Mesenchymal stem cell (in vitro differentiated cells and primary cell): Measurements from ENCODE around the gene MFRP.

ENCODE experiments used
- DNase-seq: peaks from one replicate; pipeline ENCODE4 v3.0.0-alpha.2; 2013
- H2AFZ ChIP-seq: one replicate; pipeline ENCODE4 v1.6.1; 2013; ENCODE audit warnings: low read depth, mild to moderate bottlenecking, control low read depth, inconsistent platforms, low read length, moderate library complexity
- H2AK5ac ChIP-seq: 2 replicates; pipeline ENCODE4 v1.6.1; 2013; ENCODE audit warnings: low read length, moderate library complexity, mild to moderate bottlenecking, inconsistent platforms; ENCODE audit not compliant: severe bottlenecking
- H2BK120ac ChIP-seq: one replicate; pipeline ENCODE4 v1.6.1; 2013; ENCODE audit warnings: low read depth, mild to moderate bottlenecking, inconsistent platforms, low read length, moderate library complexity
- H2BK12ac ChIP-seq, 2 experiments: one replicate each; pipeline ENCODE4 v1.6.1; 2013; ENCODE audit warnings: inconsistent platforms in 2 of 2, low read length in 2 of 2, mild to moderate bottlenecking in 2 of 2, moderate library complexity in 2 of 2, control low read depth in 1 of 2
- H2BK15ac ChIP-seq: one replicate; pipeline ENCODE4 v1.6.1; 2013; ENCODE audit warnings: mild to moderate bottlenecking, low read depth, inconsistent platforms; ENCODE audit not compliant: poor library complexity, severe bottlenecking
- H2BK5ac ChIP-seq: 2 replicates; pipeline ENCODE4 v1.6.1; 2013; ENCODE audit warnings: low read depth, mild to moderate bottlenecking, low read length, control low read depth, inconsistent platforms; ENCODE audit not compliant: poor library complexity, severe bottlenecking
- H3K14ac ChIP-seq, 2 experiments: one replicate each; pipeline ENCODE4 v1.6.1; 2013; ENCODE audit warnings: inconsistent platforms in 2 of 2, low read length in 2 of 2, control low read depth in 1 of 2, mild to moderate bottlenecking in 1 of 2, moderate library complexity in 1 of 2
- H3K18ac ChIP-seq, 2 experiments: one replicate each; pipeline ENCODE4 v1.6.1; 2013; ENCODE audit warnings: inconsistent platforms in 2 of 2, low read length in 2 of 2, control low read depth in 1 of 2, low read depth in 1 of 2, mild to moderate bottlenecking in 1 of 2
- H3K23ac ChIP-seq, 2 experiments: one replicate each; pipeline ENCODE4 v1.6.1; 2013; ENCODE audit warnings: inconsistent platforms in 2 of 2, low read length in 2 of 2, mild to moderate bottlenecking in 2 of 2, moderate library complexity in 2 of 2, control low read depth in 1 of 2
- H3K27ac ChIP-seq: 2 replicates; pipeline ENCODE4 v1.5.1; 2013; ENCODE audit warnings: mild to moderate bottlenecking, moderate library complexity, low read length, control low read depth, inconsistent platforms; ENCODE audit not compliant: poor library complexity, severe bottlenecking
- H3K27me3 ChIP-seq, 2 experiments: 2 replicates each; pipeline versions ENCODE4 v1.6.1 to v1.7.0; 2013; ENCODE audit warnings: low read length in 2 of 2, mild to moderate bottlenecking in 2 of 2, moderate library complexity in 2 of 2, control low read depth in 1 of 2, inconsistent platforms in 1 of 2; ENCODE audit not compliant: control insufficient read depth in 1 of 2, insufficient read depth in 1 of 2
- H3K36me3 ChIP-seq, 2 experiments: 2 replicates each; pipeline versions ENCODE4 v1.6.1 to v1.7.0; 2013; ENCODE audit warnings: low read length in 2 of 2, control low read depth in 1 of 2, inconsistent platforms in 1 of 2, low read depth in 1 of 2, mild to moderate bottlenecking in 1 of 2; ENCODE audit not compliant: insufficient read depth in 2 of 2, control insufficient read depth in 1 of 2
- H3K4ac ChIP-seq, 2 experiments: one replicate each; pipeline ENCODE4 v1.6.1; 2013; ENCODE audit warnings: inconsistent platforms in 2 of 2, low read length in 2 of 2, mild to moderate bottlenecking in 2 of 2, moderate library complexity in 2 of 2, control low read depth in 1 of 2, low read depth in 1 of 2
- H3K4me1 ChIP-seq: 2 replicates; pipeline ENCODE4 v1.6.1; 2013; ENCODE audit warnings: low read depth, low read length, control low read depth; ENCODE audit not compliant: control insufficient read depth, insufficient read depth
- H3K4me2 ChIP-seq: 2 replicates; pipeline ENCODE4 v1.6.1; 2013; ENCODE audit warnings: low read length, mild to moderate bottlenecking, inconsistent platforms; ENCODE audit not compliant: poor library complexity, severe bottlenecking
- H3K4me3 ChIP-seq, 2 experiments: 2 replicates each; pipeline versions ENCODE4 v1.5.1 to v1.7.0; 2013; ENCODE audit warnings: low read length in 2 of 2, mild to moderate bottlenecking in 2 of 2, control low read depth in 1 of 2, low read depth in 1 of 2; ENCODE audit not compliant: insufficient read depth in 1 of 2
- H3K79me1 ChIP-seq: replicated peaks from 2 replicates; pipeline ENCODE4 v1.6.1; 2013; ENCODE audit warnings: mild to moderate bottlenecking, control low read depth, low read length, inconsistent platforms; ENCODE audit not compliant: poor library complexity, severe bottlenecking
- H3K9ac ChIP-seq: 2 replicates; pipeline ENCODE4 v1.7.0; 2013; ENCODE audit warnings: mild to moderate bottlenecking, low read length, moderate library complexity
- H3K9me3 ChIP-seq: 2 replicates; pipeline ENCODE4 v1.7.0; 2013; ENCODE audit warnings: mild to moderate bottlenecking, low read length; ENCODE audit not compliant: control insufficient read depth
- H4K8ac ChIP-seq: one replicate; pipeline ENCODE4 v1.6.1; 2013; ENCODE audit warnings: inconsistent platforms, mild to moderate bottlenecking, low read length, moderate library complexity
- H4K91ac ChIP-seq: one replicate; pipeline ENCODE4 v1.6.1; 2013; ENCODE audit warnings: mild to moderate bottlenecking, low read length, inconsistent platforms
- WGBS: methylation state at CpG from one replicate; pipeline ENCODE4 v1.1.7; 2013; ENCODE audit warnings: mixed read lengths; 5-methylcytosine and 5-hydroxymethylcytosine counted together

MFRP gene

GRCh38 chr11:119372260-119373058 lies 26.0 kb upstream of the MFRP start:
- H3K27me3 ChIP-seq: peaks cover 4 to 74% of the 10 kb centered on the region in 2 experiments
- no peak overlapping the region for H2AFZ ChIP-seq
- H2BK120ac ChIP-seq: no peak overlapping the region
- H3K36me3 ChIP-seq: no peaks in the 10 kb centered on the region
- H3K79me1 ChIP-seq: no peaks in the 10 kb centered on the region
- H3K4me3 ChIP-seq: no peak overlapping the region
- H4K91ac ChIP-seq: no peak overlapping the region
- H3K4ac ChIP-seq: no peak overlapping the region
- no peak overlapping the region for H3K4me2 ChIP-seq
- H3K9me3 ChIP-seq: no peaks in the 10 kb centered on the region
- H3K23ac ChIP-seq: no peak overlapping the region
- no peak overlapping the region for H2BK5ac ChIP-seq
- peak overlapping the region; percentile 9 for H2BK15ac ChIP-seq
- no peak overlapping the region for H2BK12ac ChIP-seq
- no peak overlapping the region for H3K14ac ChIP-seq
- no peak overlapping the region for H3K9ac ChIP-seq
- WGBS: 87% methylated on average over 26 of the region's 26 CpGs
- H2AK5ac ChIP-seq: no peak overlapping the region
- H4K8ac ChIP-seq: no peak overlapping the region
- H3K27ac ChIP-seq: no peak overlapping the region
- H3K4me1 ChIP-seq: peaks cover 10% of the 10 kb centered on the region
- no peak overlapping the region for H3K18ac ChIP-seq
- DNase-seq: no peak

GRCh38 chr11:119371778-119372182 lies 25.3 kb upstream of the MFRP start:
- no peak overlapping the region for H3K14ac ChIP-seq
- no peaks in the 10 kb centered on the region for H3K79me1 ChIP-seq
- H2AFZ ChIP-seq: no peak overlapping the region
- H3K27me3 ChIP-seq: peaks cover 4 to 81% of the 10 kb centered on the region in 2 experiments
- no peak overlapping the region for H3K23ac ChIP-seq
- no peak overlapping the region for H3K4me3 ChIP-seq
- H3K4ac ChIP-seq: no peak overlapping the region
- H4K91ac ChIP-seq: no peak overlapping the region
- DNase-seq: no peak
- no peak overlapping the region for H2BK120ac ChIP-seq
- no peak overlapping the region for H2AK5ac ChIP-seq
- H3K4me2 ChIP-seq: no peak overlapping the region
- H3K9ac ChIP-seq: no peak overlapping the region
- H3K9me3 ChIP-seq: no peaks in the 10 kb centered on the region
- peaks cover 9% of the 10 kb centered on the region for H3K4me1 ChIP-seq
- no peak overlapping the region for H2BK5ac ChIP-seq
- H3K18ac ChIP-seq: no peak overlapping the region
- H4K8ac ChIP-seq: no peak overlapping the region
- 81% methylated on average over 8 of the region's 8 CpGs for WGBS
- no peak overlapping the region for H2BK12ac ChIP-seq
- H3K27ac ChIP-seq: no peak overlapping the region
- no peak overlapping the region for H2BK15ac ChIP-seq
- no peaks in the 10 kb centered on the region for H3K36me3 ChIP-seq

GRCh38 chr11:119371067-119371601 lies 24.6 kb upstream of the MFRP start:
- no peak overlapping the region for H3K4me3 ChIP-seq
- H2BK5ac ChIP-seq: no peak overlapping the region
- no peak overlapping the region for H2BK12ac ChIP-seq
- H2AFZ ChIP-seq: no peak overlapping the region
- H3K23ac ChIP-seq: no peak overlapping the region
- no peak overlapping the region for H4K91ac ChIP-seq
- no peak overlapping the region for H3K4me2 ChIP-seq
- H4K8ac ChIP-seq: no peak overlapping the region
- no peak overlapping the region for H3K9ac ChIP-seq
- 82% methylated on average over 8 of the region's 8 CpGs for WGBS
- DNase-seq: no peak
- H3K4ac ChIP-seq: no peak overlapping the region
- H3K36me3 ChIP-seq: no peaks in the 10 kb centered on the region
- no peaks in the 10 kb centered on the region for H3K9me3 ChIP-seq
- no peak overlapping the region for H2BK15ac ChIP-seq
- peaks cover 4 to 87% of the 10 kb centered on the region in 2 experiments for H3K27me3 ChIP-seq
- no peaks in the 10 kb centered on the region for H3K79me1 ChIP-seq
- no peak overlapping the region for H2AK5ac ChIP-seq
- peaks cover 4% of the 10 kb centered on the region for H3K4me1 ChIP-seq
- no peak overlapping the region for H3K14ac ChIP-seq
- H3K18ac ChIP-seq: no peak overlapping the region
- H3K27ac ChIP-seq: no peak overlapping the region
- H2BK120ac ChIP-seq: no peak overlapping the region

DNA sequence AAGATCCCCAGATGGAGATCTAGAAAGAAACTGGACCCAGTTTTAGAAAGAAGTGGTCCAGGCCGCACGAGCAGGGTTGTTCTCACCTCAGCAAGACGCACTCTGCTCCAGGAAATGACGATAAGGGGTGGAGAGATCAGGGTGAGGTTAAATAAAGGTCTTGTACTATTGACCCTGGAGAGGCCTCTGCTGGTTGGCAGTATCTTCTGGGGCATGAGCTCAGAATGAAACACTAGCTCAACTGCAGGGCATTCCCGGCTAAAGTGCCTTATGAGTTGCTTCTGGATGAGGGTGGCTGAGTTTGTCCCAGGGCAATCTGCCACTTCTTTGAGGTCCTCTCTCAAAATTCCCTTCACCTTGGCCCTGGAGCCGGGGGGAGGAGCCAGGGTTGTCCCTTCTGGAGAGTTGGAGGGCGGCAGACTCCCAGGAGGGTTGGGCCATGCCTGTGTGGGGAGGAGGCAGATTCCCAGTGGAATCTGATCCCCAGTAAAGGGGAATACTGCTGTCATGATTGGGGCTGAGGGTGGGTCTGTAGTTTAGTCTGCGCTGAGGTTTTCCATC lies 24.1 kb upstream of the MFRP start:
- H3K4me3 ChIP-seq: no peak overlapping the region
- peaks cover 3% of the 10 kb centered on the region for H3K4me1 ChIP-seq
- DNase-seq: no peak
- no peak overlapping the region for H3K27ac ChIP-seq
- no peak overlapping the region for H4K91ac ChIP-seq
- no peaks in the 10 kb centered on the region for H3K9me3 ChIP-seq
- no peak overlapping the region for H2AFZ ChIP-seq
- no peak overlapping the region for H3K14ac ChIP-seq
- H3K36me3 ChIP-seq: no peaks in the 10 kb centered on the region
- H3K4me2 ChIP-seq: no peak overlapping the region
- no peak overlapping the region for H2BK120ac ChIP-seq
- no peak overlapping the region for H2BK5ac ChIP-seq
- H2BK15ac ChIP-seq: no peak overlapping the region
- H3K27me3 ChIP-seq: peaks cover 4 to 83% of the 10 kb centered on the region in 2 experiments
- no peak overlapping the region for H3K9ac ChIP-seq
- no peak overlapping the region for H2AK5ac ChIP-seq
- H3K79me1 ChIP-seq: no peaks in the 10 kb centered on the region
- no peak overlapping the region for H2BK12ac ChIP-seq
- H3K4ac ChIP-seq: no peak overlapping the region
- H3K23ac ChIP-seq: no peak overlapping the region
- no peak overlapping the region for H4K8ac ChIP-seq
- 73% methylated on average over 8 of the region's 8 CpGs for WGBS
- H3K18ac ChIP-seq: no peak overlapping the region
